HEK293T (cell line): ENCODE results near the gene GPR37L1.

Source experiments
- CTCF ChIA-PET: fragments of 350-600 bp; formaldehyde crosslinking; extraction: SDS; loops from one replicate; lab custom pipeline; 2021; ENCODE audit warnings: antibody characterized with exemption, inconsistent platforms; lab: Yijun Ruan, JAX
- POLR2A ChIA-PET: fragments of 350-600 bp; formaldehyde crosslinking; extraction: SDS; loops from one replicate; lab custom pipeline; 2020; ENCODE audit warnings: antibody characterized with exemption, inconsistent platforms; lab: Yijun Ruan, JAX
- DNase-seq: peaks from one replicate; pipeline ENCODE4 v3.0.0; 2012; ENCODE audit warnings: mixed read lengths; ENCODE audit errors: extremely low spot score
- ARNT ChIP-seq: fragments of 450-650 bp; IDR thresholded peaks from 2 replicates; pipeline ENCODE4 v1.6.1; 2017; ENCODE audit warnings: mild to moderate bottlenecking
- BHLHE40 ChIP-seq: fragments of 450-650 bp; IDR thresholded peaks from 2 replicates; pipeline ENCODE4 v1.6.1; 2016; ENCODE audit warnings: mild to moderate bottlenecking, moderate library complexity, borderline replicate concordance
- CTBP1 ChIP-seq: fragments of 450-650 bp; IDR thresholded peaks from 2 replicates; pipeline ENCODE4 v1.6.1; 2016; ENCODE audit warnings: borderline replicate concordance
- ELF4 ChIP-seq: fragments of 450-650 bp; IDR thresholded peaks from 2 replicates; pipeline ENCODE4 v1.6.1; 2017; ENCODE audit warnings: antibody characterized with exemption
- FOXA1 ChIP-seq: fragments of 450-650 bp; IDR thresholded peaks from 2 replicates; pipeline ENCODE4 v1.6.1; 2016; ENCODE audit warnings: mild to moderate bottlenecking
- FOXK2 ChIP-seq: fragments of 450-650 bp; IDR thresholded peaks from 2 replicates; pipeline ENCODE4 v1.6.1; 2016; ENCODE audit warnings: mild to moderate bottlenecking
- FOXM1 ChIP-seq: fragments of 450-650 bp; IDR thresholded peaks from 2 replicates; pipeline ENCODE4 v1.6.1; 2017; ENCODE audit warnings: mild to moderate bottlenecking, borderline replicate concordance
- HDGF ChIP-seq: fragments of 450-650 bp; IDR thresholded peaks from 2 replicates; pipeline ENCODE4 v1.6.1; 2017; ENCODE audit warnings: antibody characterized with exemption, borderline replicate concordance
- L3MBTL2 ChIP-seq: fragments of 450-650 bp; conservative IDR thresholded peaks from 2 replicates; pipeline ENCODE4 v1.6.1; 2016; ENCODE audit warnings: mild to moderate bottlenecking
- LEF1 ChIP-seq: fragments of 450-650 bp; IDR thresholded peaks from 2 replicates; pipeline ENCODE4 v1.6.1; 2017; ENCODE audit warnings: mild to moderate bottlenecking, borderline replicate concordance
- NFRKB ChIP-seq: fragments of 450-650 bp; IDR thresholded peaks from 2 replicates; pipeline ENCODE4 v1.6.1; 2016; ENCODE audit warnings: mild to moderate bottlenecking, moderate library complexity
- PKNOX1 ChIP-seq: fragments of 450-650 bp; IDR thresholded peaks from 2 replicates; pipeline ENCODE4 v1.6.1; 2016
- SP1 ChIP-seq: fragments of 450-650 bp; IDR thresholded peaks from 2 replicates; pipeline ENCODE4 v1.6.1; 2017
- SUZ12 ChIP-seq: fragments of 450-650 bp; IDR thresholded peaks from 2 replicates; pipeline ENCODE4 v1.6.1; 2016; ENCODE audit warnings: mild to moderate bottlenecking
- TARDBP ChIP-seq: fragments of 450-650 bp; IDR thresholded peaks from 2 replicates; pipeline ENCODE4 v1.6.1; 2016
- ZNF384 ChIP-seq: fragments of 450-650 bp; IDR thresholded peaks from 2 replicates; pipeline ENCODE4 v1.6.1; 2016

GPR37L1 gene

DNA sequence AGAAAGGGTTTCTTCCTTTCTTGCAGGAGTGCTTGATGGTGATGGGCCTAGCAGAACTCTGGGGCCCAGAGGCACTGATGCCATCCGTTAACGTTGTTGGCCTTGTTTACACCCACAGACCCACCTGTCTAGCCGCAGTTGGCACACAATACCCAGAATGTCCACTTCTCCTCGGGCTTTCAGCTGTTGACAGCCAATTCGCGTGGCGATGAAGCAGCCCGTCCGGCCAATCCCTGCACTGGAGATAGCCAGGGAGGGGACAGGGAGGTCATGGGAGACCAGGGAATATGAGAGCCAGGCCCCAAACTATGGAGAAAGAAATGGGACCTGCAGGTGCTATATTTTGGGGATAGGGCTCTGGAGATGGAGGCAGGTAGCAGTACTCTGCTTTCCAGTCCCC is 27.5 kb downstream of the GPR37L1 start:
- TF ChIP-seq FOXK2 (no peak), BHLHE40 (no peak)
- POLR2A ChIA-PET, result no interaction called here
- no peak for DNase-seq
- CTCF ChIA-PET, result no interaction called here

DNA sequence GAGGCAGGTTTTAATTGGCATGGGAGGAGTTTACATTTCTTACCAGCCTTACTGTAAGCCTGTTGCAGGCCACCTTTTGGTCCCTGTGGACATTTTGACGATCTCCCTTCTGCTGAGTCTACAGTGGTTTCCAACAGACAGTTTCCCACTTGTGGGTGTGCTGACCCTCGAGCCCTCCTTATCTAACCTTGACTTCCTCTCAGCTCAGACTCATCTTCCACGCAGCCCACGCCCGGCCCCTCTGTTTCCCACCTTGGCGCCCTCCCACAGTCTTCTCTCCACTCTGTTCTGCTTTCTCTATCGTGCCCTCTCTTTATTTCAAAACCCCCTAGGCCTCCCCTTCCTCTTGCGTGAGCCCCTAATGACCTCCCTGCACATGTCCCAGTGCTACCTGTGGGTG is 27.9 kb downstream of the GPR37L1 start:
- ChIA-PET POLR2A (no interaction called here), CTCF (no interaction called here)
- DNase-seq, result no peak
- TF ChIP-seq TARDBP, result no peak
- TF ChIP-seq ELF4, result no peak
- TF ChIP-seq NFRKB, result no peak
- no peak for TF ChIP-seq SP1
- TF ChIP-seq BHLHE40, result no peak
- no peak for TF ChIP-seq PKNOX1
- no peak for TF ChIP-seq HDGF
- TF ChIP-seq L3MBTL2, result no peak
- TF ChIP-seq ARNT, result no peak
- TF ChIP-seq FOXK2, result no peak
- TF ChIP-seq FOXA1, result no peak
- no peak for TF ChIP-seq SUZ12
- TF ChIP-seq FOXM1, result no peak
- TF ChIP-seq ZNF384, result no peak
- TF ChIP-seq CTBP1, result no peak
- no peak for TF ChIP-seq LEF1

DNA sequence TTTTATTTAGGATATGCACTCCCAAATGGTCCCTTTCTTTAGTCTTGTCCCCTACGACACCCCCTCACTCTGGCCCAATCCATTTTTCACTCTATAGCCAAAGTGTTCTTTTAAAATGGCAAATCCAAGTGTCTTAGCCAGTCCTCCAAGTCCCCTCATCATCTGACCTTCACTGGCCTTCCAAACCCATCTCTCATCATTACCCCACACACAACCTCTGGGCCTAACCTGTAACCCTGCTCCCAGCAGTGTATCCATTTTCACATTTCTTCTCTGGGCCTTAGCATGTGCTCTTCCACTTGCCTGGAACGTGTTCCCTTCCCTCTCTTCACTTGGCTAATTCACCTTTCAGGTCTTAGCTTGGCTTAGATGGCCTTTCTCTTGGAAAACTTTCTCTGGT is 28.3 kb downstream of the GPR37L1 start:
- DNase-seq, result no peak
- TF ChIP-seq CTBP1 (no peak), PKNOX1 (no peak), FOXA1 (no peak), HDGF (no peak), TARDBP (no peak), BHLHE40 (no peak), ELF4 (no peak), FOXK2 (no peak), ZNF384 (no peak), NFRKB (no peak), SP1 (no peak), FOXM1 (no peak), SUZ12 (no peak), LEF1 (no peak), L3MBTL2 (no peak), ARNT (no peak)
- CTCF ChIA-PET, result no interaction called here
- POLR2A ChIA-PET, result no interaction called here

- CTCF ChIA-PET, result no interaction called here
- POLR2A ChIA-PET, result no interaction called here
- no peak for TF ChIP-seq SP1
- no peak for TF ChIP-seq CTBP1
- no peak for TF ChIP-seq HDGF
- TF ChIP-seq PKNOX1, result no peak
- TF ChIP-seq ARNT, result no peak
- no peak for TF ChIP-seq L3MBTL2
- TF ChIP-seq FOXK2, result no peak
- TF ChIP-seq BHLHE40, result no peak
- TF ChIP-seq ELF4, result no peak
- no peak for TF ChIP-seq ZNF384
- no peak for TF ChIP-seq SUZ12
- no peak for TF ChIP-seq TARDBP
- no peak for TF ChIP-seq NFRKB
- TF ChIP-seq LEF1, result no peak
- no peak for TF ChIP-seq FOXA1
- no peak for TF ChIP-seq FOXM1
- no peak for DNase-seq
Measured at GRCh38 chr1:202152399-202152798, 29.7 kb downstream of the GPR37L1 start.

DNA sequence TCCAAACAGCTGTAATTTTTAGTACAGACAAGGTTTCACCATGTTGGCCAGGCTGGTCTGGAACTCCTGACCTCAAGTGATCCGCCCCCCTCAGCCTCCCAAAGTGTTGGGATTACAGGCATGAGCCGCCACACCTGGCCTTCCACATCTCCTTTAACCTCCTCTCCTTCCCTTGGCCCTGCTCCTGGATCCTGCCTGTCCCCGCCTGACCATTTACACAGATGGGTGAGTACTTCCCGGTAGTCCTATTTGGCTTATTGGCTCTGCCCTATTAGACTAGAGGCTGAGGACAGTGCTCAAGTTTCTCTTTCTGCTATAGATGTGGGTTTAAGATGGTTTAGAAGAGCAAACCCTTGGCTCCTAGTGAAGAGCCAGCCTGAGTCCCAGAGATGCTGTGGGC is 30.6 kb downstream of the GPR37L1 start:
- POLR2A ChIA-PET, result no interaction called here
- TF ChIP-seq CTBP1 (no peak), FOXK2 (no peak), FOXA1 (no peak), SP1 (no peak), L3MBTL2 (no peak), HDGF (no peak), ELF4 (no peak), ARNT (no peak), SUZ12 (no peak), ZNF384 (no peak), BHLHE40 (no peak), TARDBP (no peak), NFRKB (no peak), FOXM1 (no peak)
- no peak for DNase-seq
- CTCF ChIA-PET, result no interaction called here

- TF ChIP-seq BHLHE40, result no peak
- TF ChIP-seq ZNF384, result no peak
- no peak for TF ChIP-seq L3MBTL2
- no peak for TF ChIP-seq FOXK2
- no peak for TF ChIP-seq ELF4
- no peak for TF ChIP-seq HDGF
- TF ChIP-seq PKNOX1, result no peak
- TF ChIP-seq NFRKB, result no peak
- no peak for TF ChIP-seq SUZ12
- TF ChIP-seq LEF1, result no peak
- no peak for TF ChIP-seq FOXM1
- no peak for TF ChIP-seq SP1
- no peak for TF ChIP-seq ARNT
- no peak for TF ChIP-seq TARDBP
- no peak for TF ChIP-seq CTBP1
- no peak for TF ChIP-seq FOXA1
- DNase-seq, result no peak
- ChIA-PET POLR2A (interaction anchor here (0.6 to 1.7 kb wide), 3 partner anchors 11 to 1425 kb away, joined by 3 to 9 read pairs (median 3); partner anchors contain the start of gene ARL8A), CTCF (interaction anchor here (0.5 to 2.5 kb wide), 19 partner anchors 8 to 513 kb away, joined by 3 to 13 read pairs (median 4); partner anchors contain the start of genes ARL8A, GPR37L1 and UBE2T)
Measured at GRCh38 chr1:202154148-202154765, 31.5 kb downstream of the GPR37L1 start.
